Stimulated activated naive CD4-positive, alpha-beta T cell treated with Interleukin-2 at 50 U/mL for 16 hours (primary cell): ENCODE data around the gene FAAH.
"Not testable (repeated sequence)": the region's sequence is repeated elsewhere in the genome, so short reads cannot be mapped to it uniquely, and the experiment has no call there.

Source experiments
- DNase-seq: peaks from one replicate; lab custom pipeline; 2025; lab: John Stamatoyannopoulos, UW

FAAH gene

GRCh38 chr1:46394108-46394871, at the start of gene FAAH:
FAAH (plus strand) TSS chr1:46394317; CDS start chr1:46394349, 32 bp downstream.
- DNase-seq: no peak

GRCh38 chr1:46344481-46344880, 49.6 kb upstream of the FAAH start:
- DNase-seq: no peak

GRCh38 chr1:46345281-46345680, 48.8 kb upstream of the FAAH start:
- no peak for DNase-seq

- DNase-seq: no peak
Measured at GRCh38 chr1:46352363-46352762, 41.8 kb upstream of the FAAH start.

DNA sequence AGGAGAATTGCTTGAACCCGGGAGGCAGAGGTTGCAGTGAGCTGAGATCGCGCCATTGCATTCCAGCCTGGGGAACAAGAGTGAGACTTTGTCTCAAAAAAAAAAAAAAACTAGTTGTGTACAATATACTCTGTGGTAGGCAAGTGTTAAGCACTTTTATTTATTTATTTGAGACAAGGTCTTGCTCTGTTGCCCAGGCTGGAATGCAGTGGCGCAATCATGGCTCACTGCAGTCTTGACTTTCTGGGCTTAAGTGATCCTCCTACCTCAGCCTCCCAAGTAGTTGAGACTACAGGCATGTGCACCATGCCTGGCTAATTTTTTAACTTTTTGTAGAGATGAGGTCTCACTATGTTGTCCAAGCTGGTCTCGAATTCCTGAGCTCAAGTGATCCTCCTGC, 38.2 kb upstream of the FAAH start:
- not testable (repeated sequence) for DNase-seq

GRCh38 chr1:46362158-46362557, 32.0 kb upstream of the FAAH start:
- DNase-seq: no peak

GRCh38 chr1:46363121-46363520, 31.0 kb upstream of the FAAH start:
- DNase-seq: no peak

DNA sequence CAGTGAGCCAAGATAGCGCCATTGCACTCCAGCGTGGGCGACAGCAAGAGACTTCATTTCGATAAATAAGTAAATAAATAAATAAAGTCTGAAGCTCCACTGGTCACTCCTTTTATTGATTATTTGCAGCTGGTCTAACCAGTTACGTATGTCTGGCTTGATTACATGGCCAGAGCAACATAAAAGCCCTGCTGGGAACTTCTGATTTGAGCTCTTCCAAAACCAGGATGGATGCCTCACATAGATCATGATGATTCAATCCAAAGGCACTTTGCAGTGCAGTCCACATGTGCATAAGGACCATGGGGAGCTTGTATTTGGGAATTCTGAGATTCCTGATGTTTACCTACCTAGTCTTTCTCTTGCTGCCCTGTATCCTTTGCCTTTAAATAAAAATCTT, 29.5 kb upstream of the FAAH start:
- DNase-seq: no peak

- DNase-seq: not testable (repeated sequence)
Measured at GRCh38 chr1:46365796-46366195, 28.3 kb upstream of the FAAH start.

DNA sequence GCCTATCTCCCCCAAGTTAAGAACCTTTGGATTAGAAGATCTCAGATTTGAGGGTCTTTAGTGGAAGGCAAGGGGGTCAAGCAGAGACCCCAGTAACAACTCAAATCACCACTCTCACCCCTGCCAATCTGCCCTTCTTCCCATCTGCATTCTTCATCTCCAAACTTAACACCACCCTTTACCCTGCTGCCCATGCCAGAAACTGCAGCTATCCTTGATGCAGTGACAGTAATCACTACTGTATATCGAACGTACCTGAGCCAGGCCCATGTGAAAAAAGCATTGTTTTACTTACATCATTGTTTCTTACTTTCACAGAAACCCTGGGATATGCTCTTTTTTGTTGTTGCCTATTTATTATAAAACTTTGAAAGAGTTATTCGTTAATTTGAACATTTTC, 27.0 kb upstream of the FAAH start:
- no peak for DNase-seq

DNA sequence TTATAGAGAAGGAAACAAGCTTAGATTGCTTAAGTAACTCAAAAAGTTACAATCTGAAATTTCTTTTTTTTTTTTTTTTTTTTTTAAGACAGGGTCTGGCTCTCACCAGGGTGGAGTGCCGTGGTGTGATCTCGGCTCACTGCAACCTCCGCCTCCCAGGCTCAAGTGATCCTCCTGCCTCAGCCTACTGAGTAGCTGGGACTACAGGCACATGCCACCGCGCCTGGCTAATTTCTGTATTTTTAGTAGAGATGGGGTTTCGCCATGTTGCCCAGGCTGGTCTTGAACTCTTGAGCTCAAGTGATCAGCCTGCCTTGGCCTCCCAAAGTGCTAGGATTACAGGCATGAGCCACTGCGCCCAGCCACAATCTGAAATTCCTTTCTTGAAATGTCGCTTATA, 26.4 kb upstream of the FAAH start:
- not testable (repeated sequence) for DNase-seq

- no peak for DNase-seq
Measured at GRCh38 chr1:46368791-46369190, 25.3 kb upstream of the FAAH start.

DNA sequence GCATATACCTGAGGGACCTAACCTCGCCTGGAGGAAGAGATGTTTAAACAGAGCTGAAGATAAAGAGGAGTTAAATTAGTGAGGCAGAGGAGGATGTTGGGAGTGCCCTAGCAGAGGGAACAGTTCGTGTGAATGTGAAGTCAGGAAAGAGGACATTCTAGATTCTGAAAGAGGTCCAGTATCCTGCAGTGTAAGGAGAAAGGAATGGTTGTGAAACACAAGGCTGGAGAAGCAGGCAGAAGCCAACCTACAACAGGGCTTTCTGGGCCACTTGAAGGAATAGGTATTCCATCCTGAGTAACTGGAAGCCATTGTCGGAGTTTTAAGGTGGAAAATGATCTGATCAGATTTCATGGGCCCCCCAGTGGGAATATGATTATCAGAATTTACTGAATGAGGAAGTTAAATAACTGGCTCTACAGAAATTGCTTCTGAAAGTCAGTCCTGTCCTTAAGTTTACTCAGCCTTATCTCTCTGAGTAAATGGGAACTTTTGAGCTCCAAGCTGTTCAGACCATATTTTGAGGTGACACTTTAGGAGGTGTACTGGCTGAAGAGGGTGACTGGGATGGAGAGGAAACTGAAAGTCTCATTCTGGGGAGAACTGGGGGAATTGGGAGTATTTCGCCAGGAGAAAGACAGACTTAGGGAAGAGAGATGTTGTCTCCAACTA, 24.4 kb upstream of the FAAH start:
- no peak for DNase-seq

- no peak for DNase-seq
Measured at GRCh38 chr1:46370214-46370633, 23.9 kb upstream of the FAAH start.

GRCh38 chr1:46372431-46372830, 21.7 kb upstream of the FAAH start:
- DNase-seq: no peak

- DNase-seq: no peak
Measured at GRCh38 chr1:46379996-46380395, 14.1 kb upstream of the FAAH start.

DNA sequence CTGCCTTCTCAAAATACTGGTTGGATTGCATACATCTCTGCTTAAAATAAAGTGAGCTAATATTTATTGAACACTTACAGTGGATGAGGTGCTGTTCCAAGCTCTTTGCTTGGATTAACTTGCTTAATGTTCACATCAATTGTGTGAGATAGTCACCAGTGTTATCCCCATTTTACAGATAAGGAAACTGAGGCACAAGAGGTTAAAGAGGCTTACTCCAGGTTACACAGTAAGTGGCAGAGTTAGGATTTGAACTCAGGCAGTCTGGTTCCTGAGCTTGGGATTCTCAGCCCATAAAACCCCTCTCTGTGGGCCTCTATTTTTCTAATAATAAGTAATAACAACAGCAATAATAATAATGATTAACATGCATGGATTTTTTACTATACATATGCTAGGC, 13.6 kb upstream of the FAAH start:
- no peak for DNase-seq

DNA sequence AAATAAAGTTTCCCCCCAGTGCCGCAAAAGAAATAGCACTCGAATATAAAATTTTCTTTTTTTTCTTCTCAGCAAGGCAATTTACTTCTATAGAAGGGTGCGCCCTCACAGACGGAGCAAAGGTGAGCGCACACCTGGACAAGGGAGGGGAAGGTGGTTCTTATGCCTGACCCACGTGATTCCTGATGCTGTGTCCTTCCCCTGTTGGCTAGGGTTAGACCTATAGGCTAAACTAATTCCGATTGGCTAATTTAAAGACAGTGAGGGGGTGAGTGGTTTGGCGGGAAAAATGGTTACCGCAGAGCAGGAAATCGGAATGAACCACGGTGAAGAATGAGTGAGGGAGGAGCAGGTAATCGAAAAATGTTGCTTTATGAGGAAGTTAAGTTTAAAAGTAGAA, 607 bp upstream of the FAAH start:
- no peak for DNase-seq

- DNase-seq: no peak
Measured at GRCh38 chr1:46394872-46395465, 852 bp downstream of the FAAH start.

DNA sequence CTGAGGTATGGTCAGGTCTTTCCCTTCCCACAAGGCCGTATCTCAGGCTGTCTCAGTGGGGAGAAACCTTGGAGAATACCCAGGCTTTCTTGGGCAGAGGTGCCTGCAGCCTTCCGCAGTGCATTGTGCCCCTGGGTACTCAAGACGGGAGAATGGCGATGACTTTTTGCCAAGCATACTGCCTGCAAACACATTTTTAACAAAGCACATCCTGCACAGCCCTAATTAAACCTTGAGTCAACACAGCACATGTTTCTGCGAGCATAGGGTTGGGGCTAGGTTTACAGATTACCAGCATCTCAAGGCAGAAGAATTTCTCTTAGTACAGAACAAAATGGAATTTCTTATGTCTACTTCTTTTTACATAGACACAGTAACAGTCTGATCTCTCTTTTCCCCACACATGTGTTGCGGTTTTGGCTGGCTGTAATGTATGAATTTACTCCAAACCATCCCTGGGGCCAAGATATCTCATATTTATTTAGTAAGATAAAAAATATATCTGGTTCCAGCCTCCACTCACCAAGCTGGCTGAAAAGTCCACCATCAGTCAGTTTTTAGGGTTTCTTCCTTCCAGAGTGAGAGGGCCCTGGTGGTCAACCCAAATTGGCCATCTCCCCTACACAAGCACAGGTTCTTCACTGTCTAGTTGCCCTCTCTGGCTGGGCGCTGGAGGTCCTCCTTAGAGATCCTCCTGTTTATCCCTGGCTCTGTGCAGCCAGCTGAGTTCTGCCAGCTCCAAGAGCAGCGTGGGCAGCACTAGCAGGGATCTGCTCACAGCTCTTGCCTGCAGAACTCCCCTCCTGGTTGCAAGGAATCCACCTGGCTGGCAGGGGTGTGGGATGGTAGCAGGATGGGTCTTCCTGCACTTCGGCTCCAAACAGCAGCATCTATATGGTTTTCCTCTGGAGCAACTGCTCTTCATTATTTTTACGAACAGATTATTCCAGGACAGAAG, 2.6 kb downstream of the FAAH start:
- no peak for DNase-seq

DNA sequence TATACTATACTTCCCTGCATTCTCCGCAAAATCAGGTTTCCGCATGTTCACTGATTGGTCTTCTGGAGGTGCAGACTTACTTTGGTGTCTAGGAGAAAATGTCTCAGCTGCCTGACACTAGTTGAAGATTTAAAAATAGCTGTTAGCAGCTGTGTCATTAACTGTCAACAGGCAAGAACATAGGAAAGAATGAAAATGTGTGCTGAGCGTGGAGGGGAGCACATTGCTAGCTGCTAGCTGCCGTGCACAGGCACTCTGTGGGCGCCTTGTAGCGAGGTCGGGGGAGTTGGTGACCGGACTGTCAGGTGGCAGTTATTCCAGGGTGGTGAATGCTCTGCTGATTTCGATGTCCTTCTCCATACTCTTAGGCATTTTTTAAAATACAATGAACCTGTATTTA, 5.2 kb downstream of the FAAH start:
- no peak for DNase-seq

- DNase-seq: no peak
Measured at GRCh38 chr1:46400421-46400820, 6.3 kb downstream of the FAAH start.
